ENCODE data around the gene REXO1.

REXO1 gene

DNA sequence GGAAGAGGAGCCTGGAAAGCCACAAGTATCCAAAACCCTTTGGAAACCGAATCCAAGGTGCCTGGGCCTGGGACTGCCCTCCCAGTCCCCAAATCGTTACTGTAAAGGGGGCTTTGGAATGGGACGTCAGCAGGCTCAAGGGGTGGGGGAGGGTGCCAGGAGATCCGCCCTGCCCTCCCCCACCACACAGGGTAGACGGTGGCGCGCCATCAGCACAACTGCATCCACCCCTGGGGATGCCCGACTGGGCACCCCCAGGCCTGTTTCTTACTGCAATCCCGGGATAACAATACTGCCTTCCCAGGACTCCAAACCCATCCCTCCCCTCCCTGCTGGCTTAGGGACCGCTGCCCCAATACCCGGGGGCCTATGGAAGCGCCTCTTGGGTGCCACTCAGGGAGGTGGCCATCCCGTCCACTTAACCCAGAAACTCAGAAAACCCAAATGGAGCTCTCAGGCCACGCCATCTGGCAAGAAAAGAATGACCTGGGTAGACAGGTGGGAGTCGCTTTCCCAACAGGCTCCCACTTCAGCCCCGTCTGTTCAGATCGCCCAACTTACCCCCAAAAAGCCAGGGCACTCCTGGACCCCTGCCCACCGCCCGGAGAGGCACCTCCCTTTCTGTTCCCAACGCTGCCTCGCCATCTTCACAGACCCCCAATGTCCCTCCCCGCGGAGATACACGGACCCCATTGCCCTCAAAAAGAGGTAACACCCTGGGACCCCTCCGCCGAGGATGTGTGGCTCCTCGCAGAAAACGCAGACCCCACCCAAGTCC, 12.7 kb upstream of the REXO1 start:
- FAIRE-seq, result no peak

DNA sequence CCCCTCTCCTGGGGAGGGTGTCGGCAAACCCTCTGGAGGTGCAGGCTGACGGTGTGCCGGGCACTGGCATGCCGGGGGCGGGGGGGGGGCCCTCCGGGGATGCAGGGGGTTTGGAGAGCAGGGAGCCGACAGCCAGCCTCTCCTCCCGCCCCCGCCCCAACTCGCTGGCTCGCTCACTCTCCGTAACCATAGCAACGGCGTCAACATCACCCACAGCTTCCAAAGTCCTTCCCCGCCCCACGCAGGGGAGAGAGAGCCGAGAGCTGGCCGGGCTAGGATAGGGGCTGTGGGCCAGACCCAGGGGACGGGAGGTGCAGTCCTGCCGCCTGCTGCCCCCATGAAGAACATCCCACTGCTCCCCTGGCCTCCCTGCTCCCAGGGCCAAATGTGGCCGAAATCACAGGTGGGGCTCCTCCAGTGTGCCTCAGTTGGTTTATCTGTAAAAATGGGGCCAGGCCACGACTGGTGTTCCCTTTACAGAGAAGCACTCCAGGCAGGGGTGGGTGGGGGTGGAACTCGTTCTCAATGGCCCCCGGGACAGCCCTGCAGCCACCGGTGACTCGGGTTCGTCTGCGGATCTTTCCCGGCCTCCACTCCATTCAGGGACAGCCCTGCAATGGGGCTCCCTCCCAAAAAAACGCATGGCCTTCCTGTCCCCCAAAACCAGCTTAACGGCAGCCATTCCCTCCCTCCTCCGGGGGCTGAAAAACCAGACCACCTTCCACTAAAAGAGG, 11.9 kb upstream of the REXO1 start:
- FAIRE-seq, result no peak

DNA sequence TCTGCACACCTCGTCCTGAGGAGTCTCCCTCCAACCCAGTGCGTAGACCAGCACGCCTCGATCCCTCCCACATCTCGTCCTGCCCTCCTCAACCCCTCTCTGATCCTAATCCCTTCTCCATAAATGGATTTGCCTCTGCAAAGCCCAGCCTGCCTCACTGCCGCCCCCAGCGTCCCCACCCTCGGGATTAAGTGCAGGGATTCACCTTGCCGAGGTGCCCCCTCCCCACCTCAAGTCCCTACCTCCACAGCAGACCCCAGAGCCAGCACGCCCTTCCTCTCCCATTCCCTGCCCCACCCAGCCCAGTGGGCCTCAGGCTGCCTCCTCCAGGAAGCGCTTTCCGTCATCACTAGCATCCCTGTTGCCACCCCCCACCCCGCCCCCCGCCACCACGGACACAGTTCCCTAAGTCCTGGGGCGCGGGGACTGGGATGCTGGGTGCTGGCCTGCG, 11.1 kb upstream of the REXO1 start:
- no peak for FAIRE-seq

DNA sequence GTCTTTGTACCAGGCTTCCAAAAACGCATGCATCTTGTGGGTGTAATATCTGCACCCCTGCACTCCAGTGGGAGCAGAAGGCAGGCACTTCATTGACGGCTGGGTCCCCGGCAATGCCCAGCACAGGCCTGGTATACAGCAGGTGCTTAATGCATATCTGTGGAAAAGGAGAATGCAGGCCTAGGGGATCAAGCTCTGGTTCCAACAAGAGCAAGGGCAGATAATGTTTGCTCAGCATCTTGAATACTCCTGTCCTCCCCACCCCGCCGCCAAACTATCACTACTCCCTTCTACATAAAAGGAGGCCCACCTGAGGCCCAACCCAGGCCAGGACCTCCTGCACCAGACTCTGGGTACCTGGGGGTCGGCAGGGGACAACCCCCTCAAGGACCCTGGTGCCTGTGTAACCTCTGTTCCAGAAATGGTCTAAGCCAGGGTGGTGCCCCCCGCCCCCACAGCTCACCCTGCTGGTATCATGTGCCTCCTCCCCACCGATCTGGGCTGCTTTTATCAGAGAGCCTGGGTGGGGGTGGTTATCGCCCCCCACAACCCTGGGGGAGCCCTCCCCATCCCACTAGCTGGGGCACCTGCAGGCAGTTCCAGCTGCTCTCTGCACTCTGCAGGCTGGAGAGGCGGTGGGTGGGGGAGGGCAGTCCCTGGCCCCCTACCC, 10.3 kb upstream of the REXO1 start:
- FAIRE-seq, result no peak

DNA sequence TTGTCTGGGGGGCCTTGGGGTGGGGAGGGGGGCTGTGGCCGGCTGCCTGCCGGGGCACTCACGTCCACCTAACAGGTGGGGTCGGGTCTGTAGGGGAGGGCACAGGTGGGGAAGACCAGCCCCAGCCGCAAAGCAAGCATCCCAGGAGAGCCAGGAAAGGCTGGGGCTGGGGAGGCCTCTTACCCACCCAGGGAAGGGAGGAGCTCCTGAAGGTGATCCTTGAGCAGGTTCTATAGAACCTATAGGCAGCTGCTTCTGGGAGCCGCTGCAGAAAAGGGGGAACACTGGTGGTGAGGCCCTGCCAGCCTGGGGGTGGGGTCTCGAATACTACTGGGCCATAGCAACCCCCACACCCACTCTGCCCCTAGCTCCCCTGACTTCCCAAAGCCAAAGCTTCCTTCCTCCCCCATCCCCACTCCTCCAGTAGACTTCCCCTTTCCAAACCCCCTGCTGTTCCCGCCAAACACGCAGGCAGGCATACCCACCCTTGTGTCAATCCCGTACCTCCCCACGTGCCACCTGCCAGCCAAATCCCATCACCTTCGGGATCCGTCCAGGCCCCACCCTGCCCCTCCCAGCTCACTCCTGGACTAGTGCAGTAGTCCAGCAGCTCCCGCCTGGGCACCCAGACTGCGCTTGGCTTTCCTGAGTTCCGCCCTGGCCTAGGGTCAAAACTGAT, 9.5 kb upstream of the REXO1 start:
- FAIRE-seq, result no peak

DNA sequence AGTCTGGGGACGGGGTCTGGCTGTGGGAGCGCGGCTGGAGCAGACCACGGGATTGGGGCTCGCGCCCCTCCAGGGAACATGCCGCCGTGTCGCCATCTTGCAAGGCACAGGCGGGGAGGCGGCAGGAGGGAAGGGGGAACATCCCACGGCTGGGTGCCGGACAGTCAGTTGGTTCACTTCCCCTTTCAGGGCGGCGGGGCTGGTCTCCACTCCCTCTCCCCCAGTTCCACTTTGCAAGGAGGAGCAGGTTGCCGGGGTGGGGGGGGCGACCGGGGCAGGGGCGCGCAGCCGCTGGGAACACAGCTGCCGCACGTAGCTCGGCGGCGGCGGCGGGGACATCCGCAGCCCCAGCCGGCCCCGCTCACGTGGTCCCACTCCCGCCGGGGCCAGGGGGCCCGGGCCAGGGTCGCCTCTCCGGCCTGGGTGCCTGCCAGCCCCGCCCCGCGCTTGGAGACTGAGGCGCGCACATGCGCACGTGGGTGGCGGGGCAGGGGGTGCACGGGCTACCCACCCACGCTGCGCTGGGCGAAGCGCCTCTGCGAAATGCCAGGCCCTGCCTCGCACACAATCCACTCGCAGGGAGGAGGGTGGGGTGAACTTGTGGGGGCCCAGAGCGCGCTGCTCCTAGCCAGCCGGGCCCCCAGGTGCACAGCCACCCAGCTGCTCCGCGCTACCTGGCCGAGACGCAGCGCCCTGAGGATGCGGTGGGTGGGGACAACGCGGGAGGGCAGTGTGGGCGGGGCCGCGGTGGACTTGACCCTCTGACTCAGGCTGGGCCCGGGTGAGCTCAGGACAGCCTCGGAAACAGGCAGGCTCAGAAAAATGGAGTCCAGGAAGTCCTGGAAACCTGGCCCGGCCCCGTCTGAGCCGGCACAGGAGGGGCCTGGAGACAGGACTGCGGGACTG, 8.7 kb upstream of the REXO1 start:
- FAIRE-seq, result peak; percentile 30

DNA sequence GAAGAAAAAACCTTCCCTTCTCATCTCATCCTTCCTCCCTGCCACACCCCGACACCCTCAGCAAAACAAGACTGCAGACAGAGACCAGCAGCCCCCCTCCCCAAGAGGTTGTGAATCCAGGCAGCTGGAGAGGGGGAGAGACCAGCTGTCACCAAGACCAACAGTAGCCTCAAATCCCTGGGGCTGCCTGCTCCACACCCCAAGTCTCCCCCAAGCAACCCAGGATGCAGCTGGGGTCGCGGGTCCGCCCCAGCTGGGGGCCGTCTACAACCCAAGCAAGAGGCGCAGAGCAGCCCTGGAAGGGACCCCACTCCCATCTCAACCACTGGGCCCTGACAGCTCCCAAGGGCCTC, 8.0 kb upstream of the REXO1 start:
- no peak for FAIRE-seq

DNA sequence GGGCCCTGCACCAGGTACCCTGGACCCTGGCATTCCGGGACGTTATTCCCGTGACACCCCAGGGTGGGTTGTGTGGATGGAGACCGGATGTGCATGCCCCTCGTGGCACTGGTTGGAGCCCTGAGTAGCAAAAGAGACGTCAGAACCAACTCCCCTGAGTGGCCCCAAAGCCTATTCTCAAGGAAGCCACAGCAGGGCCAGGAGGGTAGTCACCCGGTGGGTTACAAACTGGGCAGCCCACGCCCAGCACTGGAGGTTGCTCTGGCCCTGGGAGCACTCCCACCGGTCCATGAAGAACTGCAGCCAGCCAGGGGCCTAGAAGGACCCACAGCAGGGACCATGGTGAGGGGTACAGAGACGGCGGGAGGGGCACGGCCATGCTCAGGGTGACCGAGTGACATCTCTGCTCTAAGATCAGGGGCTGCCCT, 7.6 kb upstream of the REXO1 start:
- FAIRE-seq, result no peak

DNA sequence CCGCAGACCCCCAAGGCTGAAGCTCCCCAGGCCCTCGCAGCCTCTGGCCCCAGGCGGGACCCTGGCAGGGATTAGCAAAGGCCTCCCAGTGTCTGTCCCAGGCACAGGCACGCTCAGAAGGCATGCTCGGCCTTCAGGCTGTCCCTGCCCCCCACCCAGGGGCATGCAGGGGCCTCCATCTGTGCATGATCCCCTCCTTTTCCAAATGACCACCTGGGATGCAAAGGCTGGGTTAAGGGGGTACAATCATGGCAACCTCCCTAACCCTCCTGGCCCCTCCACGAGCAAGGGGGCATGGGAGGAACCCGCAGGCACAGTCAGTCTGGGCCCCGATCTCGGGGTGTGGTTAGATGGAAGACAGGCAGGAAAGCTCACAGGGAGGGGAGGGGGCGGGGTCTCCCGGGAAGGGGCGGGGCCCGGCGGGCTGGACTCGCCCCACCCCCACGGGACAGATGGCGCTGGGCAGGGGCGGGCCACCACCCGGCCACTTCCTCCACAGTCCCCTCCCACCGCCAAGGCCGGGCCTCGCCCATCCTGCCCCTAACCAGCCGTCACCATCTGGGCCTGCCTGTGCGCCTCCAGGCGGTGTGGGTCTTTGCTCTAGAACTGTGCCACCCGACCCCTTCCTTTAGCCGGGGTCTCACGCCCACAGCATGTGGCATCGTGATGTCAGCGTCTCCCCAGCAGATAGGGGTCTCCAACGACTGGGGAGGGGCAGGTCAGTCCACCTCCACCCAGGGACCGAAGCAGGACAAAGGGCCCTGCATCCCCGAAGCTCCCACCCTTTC, 7.0 kb upstream of the REXO1 start:
- FAIRE-seq, result no peak

DNA sequence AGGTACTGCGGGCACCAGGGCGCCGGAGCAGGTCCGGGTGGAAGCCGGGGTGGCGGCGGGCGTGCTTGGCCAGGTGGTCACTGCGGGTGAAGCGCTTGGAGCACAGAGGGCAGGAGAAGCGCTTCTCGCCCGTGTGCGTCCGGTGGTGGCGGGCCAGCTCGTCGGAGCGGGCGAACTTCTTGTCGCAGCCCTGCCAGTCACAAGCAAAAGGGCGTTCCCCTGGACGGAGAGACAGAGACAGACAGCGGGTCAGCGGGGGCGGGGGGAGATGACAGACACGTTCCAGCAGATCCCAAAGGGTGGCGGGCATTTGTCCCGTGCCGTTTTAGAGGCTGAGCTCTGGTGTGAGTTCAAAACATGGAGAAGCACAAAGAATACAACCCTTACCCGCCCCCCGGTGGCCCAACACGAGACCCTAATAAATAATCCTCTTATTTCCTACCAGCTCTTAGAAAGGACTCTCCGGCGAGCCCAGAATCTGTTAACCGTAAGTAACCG, 6.3 kb upstream of the REXO1 start:
- no peak for FAIRE-seq

DNA sequence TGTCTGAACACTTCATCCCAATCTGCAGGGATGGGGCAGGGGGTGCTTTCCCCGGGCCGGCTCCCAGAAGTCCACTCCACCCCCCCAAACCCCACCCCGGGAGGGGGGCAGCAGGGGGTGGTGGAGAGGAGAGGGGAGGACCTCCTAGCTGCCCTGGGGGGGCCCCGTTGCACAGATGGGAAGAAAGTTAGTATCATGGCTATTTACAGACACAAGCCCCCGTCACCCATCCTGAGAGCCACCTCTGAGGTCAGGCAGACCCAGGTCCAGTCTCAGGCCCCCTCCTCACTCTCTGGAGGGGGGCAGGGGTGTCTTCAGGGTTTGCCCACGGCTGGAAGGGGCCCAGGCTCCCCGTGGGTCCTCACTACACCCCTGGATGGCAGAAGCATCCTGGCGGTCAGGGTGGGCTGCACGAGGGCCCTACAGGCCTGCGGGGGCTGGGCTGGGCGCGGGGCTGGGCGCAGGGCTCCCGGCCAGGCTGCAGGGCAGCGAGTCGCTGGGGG, 5.8 kb upstream of the REXO1 start:
- no peak for FAIRE-seq

DNA sequence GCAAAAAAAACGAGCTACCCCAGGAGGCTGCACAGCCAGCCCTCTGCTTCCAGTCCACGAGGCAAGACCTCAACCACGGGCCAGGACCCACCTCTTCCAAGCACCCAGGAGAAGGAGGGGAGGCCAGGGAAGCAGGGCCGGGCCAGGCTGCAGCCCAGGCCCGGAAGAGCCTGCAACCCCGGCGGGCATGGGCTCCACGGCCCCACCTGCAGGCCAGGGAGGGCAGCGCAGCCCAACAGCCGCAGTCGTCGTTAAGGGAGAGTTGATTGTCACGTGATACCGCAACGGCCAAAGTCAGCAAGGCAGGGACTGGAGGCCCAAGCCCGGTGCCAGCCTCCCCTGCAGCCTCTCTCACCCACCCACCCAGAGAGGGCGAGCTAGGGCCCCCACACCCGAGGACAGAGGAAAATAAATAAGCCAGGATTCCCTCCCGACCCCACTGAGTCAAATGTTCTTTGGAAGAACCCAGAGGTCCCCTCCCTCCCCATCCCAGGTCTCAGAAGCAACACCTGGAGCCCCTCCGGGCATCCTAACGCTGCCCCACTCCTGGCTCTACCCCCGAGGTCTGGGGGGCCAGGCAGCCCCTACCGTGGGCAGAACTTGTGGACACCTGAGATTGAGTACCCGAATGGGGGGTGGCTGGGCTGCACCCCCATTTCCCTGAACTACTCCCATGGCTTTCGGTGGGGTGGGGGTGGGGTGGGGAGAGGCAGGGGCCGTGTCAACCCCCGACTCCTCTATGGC, 5.2 kb upstream of the REXO1 start:
- FAIRE-seq, result no peak

DNA sequence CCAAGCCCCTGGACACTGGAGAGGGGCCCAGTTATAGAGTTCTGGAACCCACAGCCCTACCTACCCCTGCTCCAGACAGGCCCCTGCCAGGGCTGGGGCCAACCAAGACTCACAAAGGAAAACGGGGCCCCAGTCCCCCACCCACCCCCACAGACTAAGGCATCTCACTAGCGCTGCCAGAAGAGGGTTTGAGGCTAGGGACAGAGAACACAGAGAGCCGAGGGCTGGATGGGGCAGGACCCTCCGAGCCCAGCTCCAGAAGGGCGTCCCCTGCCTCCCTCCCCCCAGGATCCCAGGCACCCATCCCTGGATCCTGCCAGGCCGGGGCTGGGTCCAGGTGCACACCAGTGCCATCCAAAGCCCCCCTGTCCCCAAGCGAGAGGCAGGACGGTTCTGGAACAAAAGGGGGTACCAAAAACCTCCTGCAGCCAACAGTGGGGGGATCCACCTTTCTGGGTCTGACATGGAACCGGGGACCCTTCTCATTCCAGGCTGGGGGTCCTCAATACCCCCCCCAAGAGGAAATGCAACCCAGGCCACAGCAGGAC, 4.4 kb upstream of the REXO1 start:
- no peak for FAIRE-seq

DNA sequence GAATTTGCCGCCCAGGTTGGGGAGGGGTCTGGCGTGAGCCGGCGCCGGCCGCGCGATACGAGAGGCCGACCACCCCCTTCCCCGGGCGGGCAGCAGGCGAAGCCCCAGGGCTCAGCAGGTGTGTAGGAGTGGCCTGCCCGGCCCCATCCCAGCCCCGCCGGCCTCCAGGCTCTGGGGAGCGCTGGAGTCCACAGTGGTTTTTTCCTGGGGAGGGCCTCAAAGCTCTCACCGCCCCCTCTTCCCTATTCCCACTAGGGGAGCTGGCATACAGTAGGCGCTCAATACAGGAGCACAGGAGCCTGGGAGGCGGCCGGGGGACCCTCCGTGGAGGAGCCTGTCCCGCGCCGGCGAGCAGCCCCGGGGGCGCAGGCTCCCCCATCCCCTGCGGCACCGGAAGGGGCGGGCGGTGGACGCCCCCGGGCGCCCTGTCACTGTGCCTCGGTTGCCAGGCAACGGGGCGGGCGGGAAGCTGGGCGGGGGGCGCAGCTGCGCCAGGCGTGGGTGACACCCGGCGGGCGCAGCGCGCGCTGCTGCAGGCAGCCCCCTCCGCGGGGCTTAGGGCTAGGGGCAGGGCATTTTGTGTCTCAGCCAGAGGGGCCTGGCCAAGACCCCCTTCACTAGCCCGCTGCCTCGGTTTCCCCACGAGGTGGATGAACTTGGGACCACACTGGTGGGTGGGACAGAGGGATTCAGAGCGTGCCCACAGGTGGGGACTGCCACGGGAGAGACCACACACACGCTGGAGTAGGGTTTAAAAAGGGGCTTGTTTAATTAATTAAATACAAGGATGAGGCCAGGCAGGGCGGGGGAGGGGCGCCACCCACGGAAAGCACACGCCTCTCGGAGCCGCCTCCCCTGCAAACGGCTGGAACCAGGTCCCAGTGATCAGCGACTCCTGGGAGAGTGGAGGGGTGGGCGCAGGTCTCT, 3.6 kb upstream of the REXO1 start:
- no peak for FAIRE-seq

DNA sequence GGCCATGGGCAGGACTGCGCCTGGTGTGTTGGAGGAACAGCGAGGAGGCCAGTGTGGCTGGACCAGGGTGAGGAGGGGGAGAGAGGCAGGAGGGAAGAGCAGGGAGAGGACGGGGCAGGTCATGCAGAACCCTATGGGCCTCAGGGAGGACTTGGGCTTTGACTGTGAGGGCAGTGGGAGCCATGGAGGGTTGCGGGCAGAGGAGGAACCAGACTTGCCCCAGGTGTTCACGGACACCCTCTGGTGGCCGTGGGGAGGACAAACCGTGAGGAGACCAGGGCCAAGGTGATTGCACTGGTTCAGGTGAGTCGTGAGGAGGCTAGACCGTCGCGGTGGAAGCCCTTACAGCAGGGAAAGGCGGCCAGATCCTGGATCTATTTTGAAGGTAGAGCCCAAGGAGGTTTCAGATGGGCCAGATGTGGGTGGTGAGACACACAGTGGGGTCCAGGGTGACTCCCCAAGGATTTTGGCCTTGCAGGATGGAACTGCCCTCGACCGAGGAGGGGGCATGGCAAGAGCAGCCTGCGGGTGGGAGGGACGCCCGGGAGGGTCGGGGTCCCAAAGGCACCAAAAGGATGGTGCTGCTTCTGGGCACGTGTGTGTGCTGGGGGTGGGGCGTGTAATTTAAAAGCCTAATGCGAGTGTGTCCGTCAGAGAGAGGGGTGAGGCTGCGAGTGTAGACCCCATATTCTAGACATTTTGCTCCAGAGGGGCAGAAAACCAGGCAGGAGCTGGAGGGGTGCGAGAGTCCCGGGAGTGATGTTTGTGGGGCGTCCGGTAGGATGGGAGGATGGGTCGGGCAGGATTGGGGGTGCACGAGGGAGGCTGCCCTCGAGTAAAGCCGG, 2.7 kb upstream of the REXO1 start:
- FAIRE-seq, result no peak

DNA sequence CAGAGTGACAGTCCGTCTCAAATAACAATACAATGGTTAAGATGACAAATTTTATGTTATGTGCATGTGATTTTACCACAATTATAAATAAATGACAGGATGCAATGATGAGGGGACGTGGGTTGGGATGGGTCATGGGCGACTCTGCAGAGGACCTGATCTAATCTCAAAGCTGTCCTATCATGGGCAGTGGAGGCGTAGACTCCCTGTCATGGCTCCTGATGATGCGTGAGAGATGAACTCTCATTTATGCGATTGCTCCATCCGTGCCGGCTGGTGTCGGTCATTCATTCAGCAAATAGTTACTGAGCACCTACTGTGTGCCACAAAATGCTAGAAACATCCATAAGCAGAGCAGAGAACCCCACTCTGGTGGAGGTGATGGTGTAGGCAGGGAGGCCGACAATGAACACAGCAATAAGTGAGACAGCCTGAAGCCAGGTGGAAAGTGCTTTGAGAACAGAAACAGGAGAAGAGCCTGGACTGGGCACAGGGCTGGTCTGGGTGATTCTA, 1.7 kb upstream of the REXO1 start:
- no peak for FAIRE-seq

DNA sequence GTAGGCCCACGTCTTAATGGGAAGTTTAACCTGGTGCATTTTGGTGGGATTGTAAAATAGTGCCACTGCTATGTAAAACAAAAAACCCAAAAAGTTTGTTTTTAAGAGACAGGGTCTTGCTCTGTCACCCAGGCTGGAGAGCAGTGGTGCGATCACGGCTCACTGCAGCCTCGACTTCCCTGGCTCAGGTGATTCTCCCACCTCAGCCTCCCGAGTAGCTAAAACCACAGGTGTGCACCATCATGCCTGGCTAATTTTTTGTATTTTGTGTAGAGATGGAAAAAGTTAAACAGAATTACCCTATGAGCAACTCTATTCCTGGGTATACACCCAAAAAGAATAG, 820 bp upstream of the REXO1 start:
- FAIRE-seq, result no peak

Measured in islet of Langerhans (tissue), 1 donor.